ENCODE measurements around the gene SPATA20.

SPATA20 gene

GRCh38 chr17:50520483-50520882 lies 26.5 kb upstream of the SPATA20 start:
- no peak for DNase-seq

GRCh38 chr17:50521514-50521913 lies 25.5 kb upstream of the SPATA20 start:
- DNase-seq: no peak

- DNase-seq: no peak
Observed at GRCh38 chr17:50522766-50523165, 24.2 kb upstream of the SPATA20 start.

- DNase-seq: no peak
Observed at GRCh38 chr17:50523208-50523607, 23.8 kb upstream of the SPATA20 start.

GRCh38 chr17:50524838-50525237 lies 22.1 kb upstream of the SPATA20 start:
- no peak for DNase-seq

GRCh38 chr17:50527155-50527762 lies 19.7 kb upstream of the SPATA20 start:
- DNase-seq: no peak

GRCh38 chr17:50527949-50528474 lies 19.0 kb upstream of the SPATA20 start:
- no peak for DNase-seq

GRCh38 chr17:50529849-50530248 lies 17.1 kb upstream of the SPATA20 start:
- no peak for DNase-seq

- no peak for DNase-seq
Observed at GRCh38 chr17:50531428-50532025, 15.4 kb upstream of the SPATA20 start.

- DNase-seq: peak; percentile 58
Observed at GRCh38 chr17:50532452-50533024, 14.4 kb upstream of the SPATA20 start, which contains the start of gene EPN3. EPN3 (plus strand) TSS chr17:50532735; CDS start chr17:50536557, 3,822 bp downstream.

GRCh38 chr17:50533185-50533584 lies 13.8 kb upstream of the SPATA20 start:
- DNase-seq: no peak

GRCh38 chr17:50533720-50534148 lies 13.2 kb upstream of the SPATA20 start:
- peak; percentile 63 for DNase-seq

- no peak for DNase-seq
Observed at GRCh38 chr17:50534222-50534978, 12.6 kb upstream of the SPATA20 start.

- no peak for DNase-seq
Observed at GRCh38 chr17:50534979-50535326, 12.0 kb upstream of the SPATA20 start.

GRCh38 chr17:50535407-50535806 lies 11.6 kb upstream of the SPATA20 start:
- DNase-seq: no peak

- DNase-seq: no peak
Observed at GRCh38 chr17:50536683-50537646, 10.0 kb upstream of the SPATA20 start.

- DNase-seq: no peak
Observed at GRCh38 chr17:50537721-50538548, 9.0 kb upstream of the SPATA20 start.

GRCh38 chr17:50538549-50539410 lies 8.2 kb upstream of the SPATA20 start:
- no peak for DNase-seq

- DNase-seq: no peak
Observed at GRCh38 chr17:50539762-50540559, 7.0 kb upstream of the SPATA20 start.
